K562 (cell line): Measurements from ENCODE around the gene SLC66A2. TPM values are rescaled to one million over a fixed set of nuclear protein-coding genes. Genes with fewer than 3 reads are reported as not detected.

Experiments used
- CHD7 ChIP-seq: fragments of 200-600 bp; sonication (generic); IDR thresholded peaks from one replicate; pipeline ENCODE4 v1.6.1; 2012; ENCODE audit warnings: mild to moderate bottlenecking, low read depth, low read length, inconsistent platforms
- polyA plus RNA-seq, 8 experiments: library from polyadenylated mRNA; depleted of rRNA in 4 of 8; stranded (reverse) in 5 of 8; unstranded in 3 of 8; fragments of >200 nt; fragmentation: Nextera tagmentation in 2 of 8; fragmentation: Illumina TruSeq in 1 of 8; extraction: Ambion mirVana in 2 of 8; extraction: Trizol in 1 of 8; gene quantifications; 2 replicates each; pipeline versions ENCODE4 v1.2.1 to v1.2.3, GENCODE V29; 2011 to 2014; ENCODE audit warnings: inconsistent platforms in 1 of 8, missing spikeins in 1 of 8
- total RNA-seq, 7 experiments: library from RNA; depleted of rRNA in 6 of 7; stranded (reverse); fragments of >200 nt in 6 of 7; fragmentation: Illumina TruSeq in 2 of 7; extraction: Trizol in 2 of 7; gene quantifications; 2 replicates each; pipeline versions ENCODE4 v1.2.1 to v1.2.3, GENCODE V29; 2011 to 2021; ENCODE audit warnings: low replicate concordance in 1 of 7

The SLC66A2 gene
- total and polyA plus RNA-seq, 9 of the 15 experiments (the other 6 are each of a cell fraction or from before 2014, with no cell fraction given) = 0.25 to 17.5 (median 5.6) TPM

- no peak for TF ChIP-seq CHD7
Observed at GRCh38 chr18:79859314-79859713, 92.1 kb downstream of the SLC66A2 start (continued).
